Measurements from ENCODE around the gene FAM13A.

FAM13A gene

DNA sequence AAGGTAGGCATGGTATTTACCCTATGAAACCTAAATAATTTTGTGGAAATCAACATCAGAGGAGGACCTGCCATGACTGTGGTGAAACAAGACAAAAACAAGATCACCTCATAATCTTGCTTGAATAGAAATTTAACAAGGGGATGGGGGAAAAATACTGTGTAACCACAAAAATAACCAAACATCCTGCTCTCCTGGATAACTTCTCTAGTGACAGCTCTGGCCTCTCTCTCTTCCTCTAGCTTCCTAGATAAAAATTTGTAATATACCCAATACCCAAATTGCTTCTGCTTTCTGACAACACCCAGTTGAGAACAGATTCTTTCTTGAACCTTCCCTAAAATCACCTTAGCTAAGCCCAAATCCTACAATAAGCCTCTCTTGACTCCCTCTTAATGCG lies 42.5 kb upstream of the FAM13A start:
- DNase-seq (ENCODE audit: low spot score): no peak
- H3K9ac ChIP-seq (ENCODE audit: low read depth, low read length, poor library complexity): no peak overlapping the region

GRCh38 chr4:89099034-89099433 lies 42.0 kb upstream of the FAM13A start:
- H3K9me3 ChIP-seq (replicated peaks in 1 of 2; ENCODE audit: control insufficient read depth in 2 of 2, insufficient read depth in 1 of 2, low read depth in 1 of 2, low read length in 2 of 2): peaks cover 0 to 2% of the 10 kb centered on the region in 2 donors
- no peak overlapping the region for H3K27ac ChIP-seq (replicated peaks; ENCODE audit: low read length)
- WGBS, 2 donors (ENCODE audit: extremely low coverage in 2 of 2, insufficient read length in 2 of 2, insufficient replicate concordance in 1 of 2): no CpG with 5 or more reads among the region's 2 CpGs
- no peaks in the 10 kb centered on the region for H3K27me3 ChIP-seq (ENCODE audit: control insufficient read depth in 3 of 3, insufficient read depth in 3 of 3, low read depth in 1 of 3, low read length in 3 of 3)
- no peak overlapping the region for H3K4me3 ChIP-seq (ENCODE audit: low read length in 2 of 2)
- no peak overlapping the region for H2AFZ ChIP-seq (ENCODE audit: low read length)
- no peak overlapping the region for H2AK5ac ChIP-seq (ENCODE audit: low read depth, low read length)
- no peak overlapping the region for H4K91ac ChIP-seq (ENCODE audit: low read depth, low read length, poor library complexity)
- no peak overlapping the region for H3K18ac ChIP-seq (ENCODE audit: low read length)
- H2BK12ac ChIP-seq (ENCODE audit: low read length): no peak overlapping the region
- H3K9ac ChIP-seq (ENCODE audit: low read depth, low read length, poor library complexity): no peak overlapping the region
- H4K8ac ChIP-seq (ENCODE audit: low read depth, low read length): no peak overlapping the region
- no peak overlapping the region for H3K4me2 ChIP-seq (ENCODE audit: insufficient read depth, low read length, poor library complexity, severe bottlenecking)
- no peak overlapping the region for H3K23ac ChIP-seq (ENCODE audit: low read depth, low read length, poor library complexity)
- no peaks in the 10 kb centered on the region for H3K79me1 ChIP-seq (ENCODE audit: low read depth, low read length)
- DNase-seq (ENCODE audit: low spot score): no peak
- H2BK5ac ChIP-seq (ENCODE audit: low read length): no peak overlapping the region
- no peak overlapping the region for H3K4ac ChIP-seq (ENCODE audit: low read length)
- no peak overlapping the region for H3K14ac ChIP-seq (ENCODE audit: low read length)
- H2BK120ac ChIP-seq (ENCODE audit: low read depth, low read length): no peak overlapping the region
- no peaks in the 10 kb centered on the region for H3K4me1 ChIP-seq (ENCODE audit: control insufficient read depth in 2 of 2, insufficient read depth in 1 of 2, low read depth in 1 of 2, low read length in 2 of 2)
- H2BK15ac ChIP-seq (ENCODE audit: low read length): no peak overlapping the region
- no peaks in the 10 kb centered on the region for H3K36me3 ChIP-seq (replicated peaks in 1 of 2; ENCODE audit: control insufficient read depth in 2 of 2, insufficient read depth in 2 of 2, low read length in 2 of 2)

More for the DNA sequence above, 42.5 kb upstream of the FAM13A start:
- no peak overlapping the region for H2BK12ac ChIP-seq (ENCODE audit: low read length)
- H4K91ac ChIP-seq (ENCODE audit: low read depth, low read length, poor library complexity): no peak overlapping the region
- H3K4ac ChIP-seq (ENCODE audit: low read length): no peak overlapping the region
- H3K36me3 ChIP-seq (replicated peaks in 1 of 2; ENCODE audit: control insufficient read depth in 2 of 2, insufficient read depth in 2 of 2, low read length in 2 of 2): no peaks in the 10 kb centered on the region
- H3K79me1 ChIP-seq (ENCODE audit: low read depth, low read length): no peaks in the 10 kb centered on the region
- no peak overlapping the region for H2AK5ac ChIP-seq (ENCODE audit: low read depth, low read length)
- H2AFZ ChIP-seq (ENCODE audit: low read length): no peak overlapping the region
- no peak overlapping the region for H2BK5ac ChIP-seq (ENCODE audit: low read length)
- no peak overlapping the region for H2BK120ac ChIP-seq (ENCODE audit: low read depth, low read length)
- H3K18ac ChIP-seq (ENCODE audit: low read length): no peak overlapping the region
- no peak overlapping the region for H2BK15ac ChIP-seq (ENCODE audit: low read length)
- no peak overlapping the region for H3K4me2 ChIP-seq (ENCODE audit: insufficient read depth, low read length, poor library complexity, severe bottlenecking)
- H3K27me3 ChIP-seq (ENCODE audit: control insufficient read depth in 3 of 3, insufficient read depth in 3 of 3, low read depth in 1 of 3, low read length in 3 of 3): no peaks in the 10 kb centered on the region
- H3K27ac ChIP-seq (replicated peaks; ENCODE audit: low read length): no peak overlapping the region
- no peak overlapping the region for H3K4me3 ChIP-seq (ENCODE audit: low read length in 2 of 2)
- peaks cover 0 to 2% of the 10 kb centered on the region in 2 donors for H3K9me3 ChIP-seq (replicated peaks in 1 of 2; ENCODE audit: control insufficient read depth in 2 of 2, insufficient read depth in 1 of 2, low read depth in 1 of 2, low read length in 2 of 2)
- WGBS, 2 donors (ENCODE audit: extremely low coverage in 2 of 2, insufficient read length in 2 of 2, insufficient replicate concordance in 1 of 2): no CpG with 5 or more reads among the region's 1 CpG
- H4K8ac ChIP-seq (ENCODE audit: low read depth, low read length): no peak overlapping the region
- no peak overlapping the region for H3K23ac ChIP-seq (ENCODE audit: low read depth, low read length, poor library complexity)
- H3K14ac ChIP-seq (ENCODE audit: low read length): no peak overlapping the region
- H3K4me1 ChIP-seq (ENCODE audit: control insufficient read depth in 2 of 2, insufficient read depth in 1 of 2, low read depth in 1 of 2, low read length in 2 of 2): no peaks in the 10 kb centered on the region

- no peak for DNase-seq (ENCODE audit: low spot score)
- Histone ChIP-seq H2BK12ac (ENCODE audit: low read length) (no peak overlapping the region), H3K18ac (ENCODE audit: low read length) (no peak overlapping the region), H3K14ac (ENCODE audit: low read length) (no peak overlapping the region), H2BK5ac (ENCODE audit: low read length) (no peak overlapping the region), H3K9me3 (replicated peaks in 1 of 2; ENCODE audit: control insufficient read depth in 2 of 2, insufficient read depth in 1 of 2, low read depth in 1 of 2, low read length in 2 of 2) (peaks cover 2 to 8% of the 10 kb centered on the region in 2 donors), H3K79me1 (ENCODE audit: low read depth, low read length) (no peaks in the 10 kb centered on the region), H3K23ac (ENCODE audit: low read depth, low read length, poor library complexity) (no peak overlapping the region), H2AK5ac (ENCODE audit: low read depth, low read length) (no peak overlapping the region), H4K91ac (ENCODE audit: low read depth, low read length, poor library complexity) (no peak overlapping the region), H3K27ac (replicated peaks; ENCODE audit: low read length) (no peak overlapping the region), H3K9ac (ENCODE audit: low read depth, low read length, poor library complexity) (no peak overlapping the region), H3K4ac (ENCODE audit: low read length) (no peak overlapping the region), H2BK15ac (ENCODE audit: low read length) (no peak overlapping the region), H2AFZ (ENCODE audit: low read length) (no peak overlapping the region), H3K4me1 (ENCODE audit: control insufficient read depth in 2 of 2, insufficient read depth in 1 of 2, low read depth in 1 of 2, low read length in 2 of 2) (no peaks in the 10 kb centered on the region), H2BK120ac (ENCODE audit: low read depth, low read length) (no peak overlapping the region), H3K4me3 (ENCODE audit: low read length in 2 of 2) (no peak overlapping the region), H3K27me3 (ENCODE audit: control insufficient read depth in 3 of 3, insufficient read depth in 3 of 3, low read depth in 1 of 3, low read length in 3 of 3) (no peaks in the 10 kb centered on the region), H4K8ac (ENCODE audit: low read depth, low read length) (no peak overlapping the region), H3K36me3 (replicated peaks in 1 of 2; ENCODE audit: control insufficient read depth in 2 of 2, insufficient read depth in 2 of 2, low read length in 2 of 2) (no peaks in the 10 kb centered on the region), H3K4me2 (ENCODE audit: insufficient read depth, low read length, poor library complexity, severe bottlenecking) (no peak overlapping the region)
- WGBS, 2 donors (ENCODE audit: extremely low coverage in 2 of 2, insufficient read length in 2 of 2, insufficient replicate concordance in 1 of 2): no CpG with 5 or more reads among the region's 1 CpG
Measured at GRCh38 chr4:89078300-89078699, 21.3 kb upstream of the FAM13A start.

DNA sequence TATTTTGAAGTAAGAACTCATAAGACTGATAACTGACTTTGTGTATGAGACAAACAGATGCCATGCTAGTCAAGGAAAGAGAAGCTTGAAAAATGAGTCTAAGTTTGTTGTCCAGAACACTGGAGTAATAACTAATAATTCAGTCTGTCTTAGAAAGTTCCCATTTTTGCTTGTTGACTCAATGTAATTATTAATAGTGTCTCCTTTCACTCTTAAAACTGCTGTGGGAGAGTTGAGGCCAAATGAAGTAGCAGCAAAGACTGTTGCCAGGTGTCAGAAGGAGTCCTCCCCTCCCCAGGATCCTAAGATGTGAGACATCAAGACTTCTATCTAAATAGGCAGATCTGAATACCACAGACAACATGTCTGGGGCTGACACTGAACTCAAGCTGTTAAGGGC lies 20.8 kb upstream of the FAM13A start:
- no peak overlapping the region for H2BK5ac ChIP-seq (ENCODE audit: low read length)
- no peak overlapping the region for H2BK15ac ChIP-seq (ENCODE audit: low read length)
- no peak overlapping the region for H3K4me2 ChIP-seq (ENCODE audit: insufficient read depth, low read length, poor library complexity, severe bottlenecking)
- no peak overlapping the region for H3K4me3 ChIP-seq (ENCODE audit: low read length in 2 of 2)
- no peaks in the 10 kb centered on the region for H3K27me3 ChIP-seq (ENCODE audit: control insufficient read depth in 3 of 3, insufficient read depth in 3 of 3, low read depth in 1 of 3, low read length in 3 of 3)
- no peak overlapping the region for H2AFZ ChIP-seq (ENCODE audit: low read length)
- no peak overlapping the region for H2BK120ac ChIP-seq (ENCODE audit: low read depth, low read length)
- no peak overlapping the region for H4K91ac ChIP-seq (ENCODE audit: low read depth, low read length, poor library complexity)
- H3K4me1 ChIP-seq (ENCODE audit: control insufficient read depth in 2 of 2, insufficient read depth in 1 of 2, low read depth in 1 of 2, low read length in 2 of 2): no peaks in the 10 kb centered on the region
- no peak overlapping the region for H4K8ac ChIP-seq (ENCODE audit: low read depth, low read length)
- no peaks in the 10 kb centered on the region for H3K36me3 ChIP-seq (replicated peaks in 1 of 2; ENCODE audit: control insufficient read depth in 2 of 2, insufficient read depth in 2 of 2, low read length in 2 of 2)
- H3K14ac ChIP-seq (ENCODE audit: low read length): no peak overlapping the region
- H3K79me1 ChIP-seq (ENCODE audit: low read depth, low read length): no peaks in the 10 kb centered on the region
- no peak overlapping the region for H3K4ac ChIP-seq (ENCODE audit: low read length)
- no peak overlapping the region for H3K9ac ChIP-seq (ENCODE audit: low read depth, low read length, poor library complexity)
- no peak overlapping the region for H2AK5ac ChIP-seq (ENCODE audit: low read depth, low read length)
- DNase-seq (ENCODE audit: low spot score): no peak
- no peak overlapping the region for H2BK12ac ChIP-seq (ENCODE audit: low read length)
- no peak overlapping the region for H3K23ac ChIP-seq (ENCODE audit: low read depth, low read length, poor library complexity)
- H3K9me3 ChIP-seq (replicated peaks in 1 of 2; ENCODE audit: control insufficient read depth in 2 of 2, insufficient read depth in 1 of 2, low read depth in 1 of 2, low read length in 2 of 2): peaks cover 2 to 8% of the 10 kb centered on the region in 2 donors
- no peak overlapping the region for H3K27ac ChIP-seq (replicated peaks; ENCODE audit: low read length)
- H3K18ac ChIP-seq (ENCODE audit: low read length): no peak overlapping the region
